ENCODE results near the gene GPR33.

GPR33 gene

GRCh38 chr14:31479027-31479426 is 8.8 kb downstream of the GPR33 start:
- Histone ChIP-seq H3K9ac (ENCODE audit: low read length) (no peak overlapping the region), H3K4me2 (ENCODE audit: low read length) (no peak overlapping the region), H3K27me3 (ENCODE audit: low read depth, low read length) (no peaks in the 10 kb centered on the region), H4K20me1 (ENCODE audit: insufficient read depth, low read length) (no peaks in the 10 kb centered on the region), H3K4me1 (ENCODE audit: low read length) (no peaks in the 10 kb centered on the region), H3K79me2 (ENCODE audit: low read length) (no peaks in the 10 kb centered on the region), H2AFZ (ENCODE audit: low read depth, low read length) (no peak overlapping the region), H3K36me3 (replicated peaks; ENCODE audit: low read depth, low read length) (no peaks in the 10 kb centered on the region), H3K27ac (ENCODE audit: low read length) (no peak overlapping the region), H3K4me3 (ENCODE audit: low read length) (no peak overlapping the region), H3K9me3 (ENCODE audit: insufficient read depth, low read length) (no peaks in the 10 kb centered on the region)
- TF ChIP-seq CTCF (IDR thresholded peaks at IDR 0.05; ENCODE audit: low read depth, low read length) (no peak), EZH2phosphoT487 (IDR thresholded peaks at IDR 0.05; ENCODE audit: low read depth) (no peak)

GRCh38 chr14:31477248-31477647 is 10.6 kb downstream of the GPR33 start:
- no peak overlapping the region for H2AFZ ChIP-seq (ENCODE audit: low read depth, low read length)
- H3K27ac ChIP-seq (ENCODE audit: low read length), result no peak overlapping the region
- H3K36me3 ChIP-seq (replicated peaks; ENCODE audit: low read depth, low read length), result no peaks in the 10 kb centered on the region
- no peak overlapping the region for H3K4me3 ChIP-seq (ENCODE audit: low read length)
- no peak overlapping the region for H3K4me2 ChIP-seq (ENCODE audit: low read length)
- H3K79me2 ChIP-seq (ENCODE audit: low read length), result no peaks in the 10 kb centered on the region
- H4K20me1 ChIP-seq (ENCODE audit: insufficient read depth, low read length), result no peaks in the 10 kb centered on the region
- H3K4me1 ChIP-seq (ENCODE audit: low read length), result no peaks in the 10 kb centered on the region
- TF ChIP-seq CTCF (IDR thresholded peaks at IDR 0.05; ENCODE audit: low read depth, low read length) (no peak), EZH2phosphoT487 (IDR thresholded peaks at IDR 0.05; ENCODE audit: low read depth) (no peak)
- no peaks in the 10 kb centered on the region for H3K9me3 ChIP-seq (ENCODE audit: insufficient read depth, low read length)
- H3K9ac ChIP-seq (ENCODE audit: low read length), result no peak overlapping the region
- H3K27me3 ChIP-seq (ENCODE audit: low read depth, low read length), result no peaks in the 10 kb centered on the region

GRCh38 chr14:31476131-31476866 is 11.5 kb downstream of the GPR33 start:
- no peak overlapping the region for H3K9ac ChIP-seq (ENCODE audit: low read length)
- no peaks in the 10 kb centered on the region for H3K27me3 ChIP-seq (ENCODE audit: low read depth, low read length)
- no peaks in the 10 kb centered on the region for H3K9me3 ChIP-seq (ENCODE audit: insufficient read depth, low read length)
- H3K36me3 ChIP-seq (replicated peaks; ENCODE audit: low read depth, low read length), result no peaks in the 10 kb centered on the region
- no peak overlapping the region for H3K4me3 ChIP-seq (ENCODE audit: low read length)
- H3K79me2 ChIP-seq (ENCODE audit: low read length), result no peaks in the 10 kb centered on the region
- no peak overlapping the region for H3K27ac ChIP-seq (ENCODE audit: low read length)
- no peak overlapping the region for H2AFZ ChIP-seq (ENCODE audit: low read depth, low read length)
- H3K4me2 ChIP-seq (ENCODE audit: low read length), result no peak overlapping the region
- H3K4me1 ChIP-seq (ENCODE audit: low read length), result no peaks in the 10 kb centered on the region
- no peak for TF ChIP-seq EZH2phosphoT487 (IDR thresholded peaks at IDR 0.05; ENCODE audit: low read depth)
- TF ChIP-seq CTCF (IDR thresholded peaks at IDR 0.05; ENCODE audit: low read depth, low read length), result no peak
- H4K20me1 ChIP-seq (ENCODE audit: insufficient read depth, low read length), result no peaks in the 10 kb centered on the region

GRCh38 chr14:31466554-31466953 is 21.3 kb downstream of the GPR33 start:
- TF ChIP-seq EZH2phosphoT487 (IDR thresholded peaks at IDR 0.05; ENCODE audit: low read depth) (no peak), CTCF (IDR thresholded peaks at IDR 0.05; ENCODE audit: low read depth, low read length) (no peak)
- no peak overlapping the region for H2AFZ ChIP-seq (ENCODE audit: low read depth, low read length)
- no peak overlapping the region for H3K9ac ChIP-seq (ENCODE audit: low read length)
- no peak overlapping the region for H3K4me2 ChIP-seq (ENCODE audit: low read length)
- no peaks in the 10 kb centered on the region for H3K27me3 ChIP-seq (ENCODE audit: low read depth, low read length)
- no peaks in the 10 kb centered on the region for H3K36me3 ChIP-seq (replicated peaks; ENCODE audit: low read depth, low read length)
- H4K20me1 ChIP-seq (ENCODE audit: insufficient read depth, low read length), result no peaks in the 10 kb centered on the region
- H3K4me3 ChIP-seq (ENCODE audit: low read length), result no peak overlapping the region
- H3K79me2 ChIP-seq (ENCODE audit: low read length), result no peaks in the 10 kb centered on the region
- no peak overlapping the region for H3K27ac ChIP-seq (ENCODE audit: low read length)
- H3K4me1 ChIP-seq (ENCODE audit: low read length), result no peaks in the 10 kb centered on the region
- H3K9me3 ChIP-seq (ENCODE audit: insufficient read depth, low read length), result no peaks in the 10 kb centered on the region
